Neural cell (in vitro differentiated cells): ENCODE results near the gene PPP1R13B.

Experiments
- EP300 ChIP-seq: fragments of 450-650 bp; conservative IDR thresholded peaks from 2 replicates; pipeline ENCODE4 v1.6.1; 2014; ENCODE audit warnings: antibody characterized with exemption, mild to moderate bottlenecking, moderate library complexity; ENCODE audit not compliant: poor library complexity, severe bottlenecking
- EZH2 ChIP-seq: fragments of 200-600, 300-800 bp; shearing (Covaris generic), sonication (generic); IDR thresholded peaks from 2 replicates; pipeline ENCODE4 v1.6.1; 2014; ENCODE audit warnings: antibody characterized with exemption, low read length, borderline replicate concordance, mild to moderate bottlenecking; ENCODE audit not compliant: insufficient read depth, poor library complexity, severe bottlenecking
- MXI1 ChIP-seq: fragments of 450-650 bp; conservative IDR thresholded peaks from 2 replicates; pipeline ENCODE4 v1.6.1; 2014; ENCODE audit warnings: antibody characterized with exemption, mild to moderate bottlenecking; ENCODE audit not compliant: poor library complexity, severe bottlenecking
- POLR2AphosphoS5 ChIP-seq: IDR thresholded peaks from 2 replicates; pipeline ENCODE4 v1.6.1; 2012
- RAD21 ChIP-seq: fragments of 450-650 bp; conservative IDR thresholded peaks from 2 replicates; pipeline ENCODE4 v1.6.1; 2014; ENCODE audit warnings: antibody characterized with exemption, mild to moderate bottlenecking, moderate library complexity
- TF ChIP-seq, protein P1 (sequence below): fragments of 450-650 bp; IDR thresholded peaks from 2 replicates; pipeline ENCODE4 v1.5.1; 2014; ENCODE audit warnings: antibody characterized with exemption, mild to moderate bottlenecking, moderate library complexity; ENCODE audit not compliant: poor library complexity, severe bottlenecking
- TF ChIP-seq, protein P2 (sequence below): IDR thresholded peaks from 2 replicates; pipeline ENCODE4 v1.6.1; 2012; ENCODE audit warnings: borderline replicate concordance

DNA sequence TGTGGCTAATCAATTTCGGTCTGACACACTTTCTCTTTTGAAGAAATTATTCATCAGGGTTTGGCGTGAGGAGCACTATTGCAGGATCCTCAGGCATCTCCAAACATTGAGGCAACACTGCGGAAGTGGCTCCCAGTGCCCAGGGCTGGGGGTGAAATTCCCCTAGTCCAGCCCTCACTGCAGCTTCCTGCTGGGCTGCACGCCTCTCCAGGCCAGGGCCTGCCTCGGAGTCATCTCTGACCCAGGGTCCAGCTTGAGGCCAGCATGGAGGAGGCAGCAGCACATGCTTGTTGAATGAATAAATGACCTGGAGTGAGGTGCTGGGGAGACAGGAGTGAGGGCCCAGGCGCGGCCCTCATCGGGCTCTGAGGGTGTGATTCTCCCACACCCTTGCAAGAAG lies 44.9 kb upstream of the PPP1R13B start:
- TF ChIP-seq, protein P1, sequence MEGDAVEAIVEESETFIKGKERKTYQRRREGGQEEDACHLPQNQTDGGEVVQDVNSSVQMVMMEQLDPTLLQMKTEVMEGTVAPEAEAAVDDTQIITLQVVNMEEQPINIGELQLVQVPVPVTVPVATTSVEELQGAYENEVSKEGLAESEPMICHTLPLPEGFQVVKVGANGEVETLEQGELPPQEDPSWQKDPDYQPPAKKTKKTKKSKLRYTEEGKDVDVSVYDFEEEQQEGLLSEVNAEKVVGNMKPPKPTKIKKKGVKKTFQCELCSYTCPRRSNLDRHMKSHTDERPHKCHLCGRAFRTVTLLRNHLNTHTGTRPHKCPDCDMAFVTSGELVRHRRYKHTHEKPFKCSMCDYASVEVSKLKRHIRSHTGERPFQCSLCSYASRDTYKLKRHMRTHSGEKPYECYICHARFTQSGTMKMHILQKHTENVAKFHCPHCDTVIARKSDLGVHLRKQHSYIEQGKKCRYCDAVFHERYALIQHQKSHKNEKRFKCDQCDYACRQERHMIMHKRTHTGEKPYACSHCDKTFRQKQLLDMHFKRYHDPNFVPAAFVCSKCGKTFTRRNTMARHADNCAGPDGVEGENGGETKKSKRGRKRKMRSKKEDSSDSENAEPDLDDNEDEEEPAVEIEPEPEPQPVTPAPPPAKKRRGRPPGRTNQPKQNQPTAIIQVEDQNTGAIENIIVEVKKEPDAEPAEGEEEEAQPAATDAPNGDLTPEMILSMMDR: no peak
- no peak for TF ChIP-seq POLR2AphosphoS5
- no peak for TF ChIP-seq EZH2
- TF ChIP-seq EP300: no peak
- TF ChIP-seq RAD21: no peak
- TF ChIP-seq MXI1: no peak
- TF ChIP-seq, protein P2, sequence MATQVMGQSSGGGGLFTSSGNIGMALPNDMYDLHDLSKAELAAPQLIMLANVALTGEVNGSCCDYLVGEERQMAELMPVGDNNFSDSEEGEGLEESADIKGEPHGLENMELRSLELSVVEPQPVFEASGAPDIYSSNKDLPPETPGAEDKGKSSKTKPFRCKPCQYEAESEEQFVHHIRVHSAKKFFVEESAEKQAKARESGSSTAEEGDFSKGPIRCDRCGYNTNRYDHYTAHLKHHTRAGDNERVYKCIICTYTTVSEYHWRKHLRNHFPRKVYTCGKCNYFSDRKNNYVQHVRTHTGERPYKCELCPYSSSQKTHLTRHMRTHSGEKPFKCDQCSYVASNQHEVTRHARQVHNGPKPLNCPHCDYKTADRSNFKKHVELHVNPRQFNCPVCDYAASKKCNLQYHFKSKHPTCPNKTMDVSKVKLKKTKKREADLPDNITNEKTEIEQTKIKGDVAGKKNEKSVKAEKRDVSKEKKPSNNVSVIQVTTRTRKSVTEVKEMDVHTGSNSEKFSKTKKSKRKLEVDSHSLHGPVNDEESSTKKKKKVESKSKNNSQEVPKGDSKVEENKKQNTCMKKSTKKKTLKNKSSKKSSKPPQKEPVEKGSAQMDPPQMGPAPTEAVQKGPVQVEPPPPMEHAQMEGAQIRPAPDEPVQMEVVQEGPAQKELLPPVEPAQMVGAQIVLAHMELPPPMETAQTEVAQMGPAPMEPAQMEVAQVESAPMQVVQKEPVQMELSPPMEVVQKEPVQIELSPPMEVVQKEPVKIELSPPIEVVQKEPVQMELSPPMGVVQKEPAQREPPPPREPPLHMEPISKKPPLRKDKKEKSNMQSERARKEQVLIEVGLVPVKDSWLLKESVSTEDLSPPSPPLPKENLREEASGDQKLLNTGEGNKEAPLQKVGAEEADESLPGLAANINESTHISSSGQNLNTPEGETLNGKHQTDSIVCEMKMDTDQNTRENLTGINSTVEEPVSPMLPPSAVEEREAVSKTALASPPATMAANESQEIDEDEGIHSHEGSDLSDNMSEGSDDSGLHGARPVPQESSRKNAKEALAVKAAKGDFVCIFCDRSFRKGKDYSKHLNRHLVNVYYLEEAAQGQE: no peak
